ENCODE measurements around the gene NELFE. TPM values are rescaled to one million over a fixed set of nuclear protein-coding genes. Genes with fewer than 3 reads are reported as not detected.

Gene NELFE
- total and polyA plus RNA-seq, 4 donors: 11.1 to 21.8 (median 13.0) TPM

GRCh38 chr6:31940256-31940664 lies 18.5 kb downstream of the NELFE start:
- Histone ChIP-seq H3K9ac (ENCODE audit: low read depth in 1 of 2, low read length in 2 of 2) (no peak overlapping the region), H3K4me3 (ENCODE audit: low read depth in 1 of 3, low read length in 3 of 3) (no peak overlapping the region), H3K4me1 (ENCODE audit: control insufficient read depth in 4 of 4, insufficient read depth in 4 of 4, low read length in 3 of 4) (peaks cover 7 to 34% (median 21%) of the 10 kb centered on the region in 4 donors), H3K27me3 (ENCODE audit: control insufficient read depth in 4 of 4, insufficient read depth in 4 of 4, low read length in 3 of 4) (no peaks in the 10 kb centered on the region), H3K9me3 (ENCODE audit: control insufficient read depth in 4 of 4, low read length in 3 of 4) (no peaks in the 10 kb centered on the region), H3K27ac (ENCODE audit: low read depth in 1 of 2, low read length in 2 of 2) (no peak overlapping the region), H3K36me3 (ENCODE audit: control insufficient read depth in 4 of 4, insufficient read depth in 3 of 4, low read depth in 1 of 4, low read length in 3 of 4) (peaks cover 2 to 43% (median 25%) of the 10 kb centered on the region in 4 donors)
- TF ChIP-seq RAD21 (IDR thresholded peaks at IDR 0.05) (no peak), JUND (IDR thresholded peaks at IDR 0.05) (no peak), FOXA1 (IDR thresholded peaks at IDR 0.05) (no peak), GABPA (IDR thresholded peaks at IDR 0.05 in 1 of 2, conservative IDR thresholded peaks at IDR 0.05 in 1 of 2) (no peak), SP1 (IDR thresholded peaks at IDR 0.05) (no peak), ATF3 (IDR thresholded peaks at IDR 0.05) (no peak), TAF1 (conservative IDR thresholded peaks at IDR 0.05) (no peak), REST (IDR thresholded peaks at IDR 0.05) (no peak), YY1 (IDR thresholded peaks at IDR 0.05) (no peak), FOXA2 (IDR thresholded peaks at IDR 0.05) (no peak), RXRA (IDR thresholded peaks at IDR 0.05) (no peak), MAX (IDR thresholded peaks at IDR 0.05) (no peak), HNF4G (IDR thresholded peaks at IDR 0.05) (no peak), CTCF (IDR thresholded peaks at IDR 0.05; ENCODE audit: low read depth, low read length, missing input control) (no peak), HNF4A (conservative IDR thresholded peaks at IDR 0.05) (no peak), ZBTB33 (IDR thresholded peaks at IDR 0.05) (no peak)
- 42% methylated on average over 6 of the region's 6 CpGs for WGBS
- DNase-seq (ENCODE audit: low spot score): no peak

GRCh38 chr6:31935823-31936222 lies 22.9 kb downstream of the NELFE start:
- DNase-seq (ENCODE audit: low spot score): no peak
- TF ChIP-seq GABPA (IDR thresholded peaks at IDR 0.05 in 1 of 2, conservative IDR thresholded peaks at IDR 0.05 in 1 of 2) (no peak), HNF4G (IDR thresholded peaks at IDR 0.05) (no peak), TAF1 (conservative IDR thresholded peaks at IDR 0.05) (no peak), HNF4A (conservative IDR thresholded peaks at IDR 0.05) (peak; percentile 63 to 69), SP1 (IDR thresholded peaks at IDR 0.05) (peak; percentile 24)
- Histone ChIP-seq H3K4me3 (ENCODE audit: low read depth in 1 of 3, low read length in 3 of 3) (no peak overlapping the region), H3K27ac (ENCODE audit: low read depth in 1 of 2, low read length in 2 of 2) (no peak overlapping the region), H3K9ac (ENCODE audit: low read depth in 1 of 2, low read length in 2 of 2) (no peak overlapping the region), H3K9me3 (ENCODE audit: control insufficient read depth in 4 of 4, low read length in 3 of 4) (no peaks in the 10 kb centered on the region), H3K27me3 (ENCODE audit: control insufficient read depth in 4 of 4, insufficient read depth in 4 of 4, low read length in 3 of 4) (no peaks in the 10 kb centered on the region), H3K4me1 (ENCODE audit: control insufficient read depth in 4 of 4, insufficient read depth in 4 of 4, low read length in 3 of 4) (peaks cover 1 to 11% (median 8%) of the 10 kb centered on the region in 4 donors), H3K36me3 (ENCODE audit: control insufficient read depth in 4 of 4, insufficient read depth in 3 of 4, low read depth in 1 of 4, low read length in 3 of 4) (peaks cover 8 to 36% (median 16%) of the 10 kb centered on the region in 4 donors)
- WGBS: 51% methylated on average over 9 of the region's 9 CpGs
